Stimulated activated CD4-positive, alpha-beta T cell treated with anti-CD3 and anti-CD28 coated beads, Interleukin-15, amount 100 ng/mL, for 24 hours (primary cell): ENCODE data around the gene P2RY8.
A peak's percentile ranks its signal among the peaks of the same experiment; 100 is the strongest.
"Not testable (repeated sequence)": the region's sequence is repeated elsewhere in the genome, so short reads cannot be mapped to it uniquely, and the experiment has no call there.

Experiments
- DNase-seq: peaks from one replicate; pipeline ENCODE4 v3.0.0-alpha.2; 2020

The P2RY8 gene

DNA sequence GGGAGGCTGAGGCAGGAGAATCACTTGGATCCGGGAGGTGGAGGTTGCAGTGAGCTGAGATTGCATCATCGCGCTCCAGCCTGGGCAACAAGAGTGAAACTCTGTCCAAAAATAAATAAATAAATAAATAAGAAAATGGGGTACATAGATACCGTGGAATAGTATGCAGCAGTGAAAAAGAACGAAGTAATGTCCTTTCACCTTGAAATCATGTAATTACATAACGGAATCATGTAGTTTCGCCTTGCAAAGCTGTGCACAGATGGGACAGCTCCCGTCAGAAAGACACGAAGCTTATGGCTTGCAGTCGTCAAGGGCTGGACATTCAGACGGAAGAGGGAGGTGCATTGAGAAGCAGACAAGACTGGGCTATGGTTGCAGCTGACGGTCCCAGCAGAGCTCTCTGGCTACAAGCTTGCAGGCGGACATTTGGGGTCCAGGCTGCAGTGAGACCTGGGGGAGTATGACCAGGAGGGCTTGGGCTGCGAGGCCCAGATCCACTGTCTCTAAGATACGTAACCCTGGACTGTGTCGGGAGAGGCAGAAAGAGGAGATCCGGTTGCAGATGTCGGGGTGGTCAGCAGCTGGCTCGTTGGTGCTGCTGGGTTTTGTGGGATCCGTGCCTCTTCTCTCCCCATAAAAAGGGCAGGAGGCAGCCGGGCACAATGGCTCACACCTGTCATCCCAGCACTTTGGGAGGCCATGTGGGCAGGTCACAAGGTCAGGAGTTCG, 6.2 kb upstream of the P2RY8 start:
- DNase-seq: no peak

- not testable (repeated sequence) for DNase-seq
Observed at GRCh38 chrX:1539146-1539545, 2.2 kb upstream of the P2RY8 start.

DNA sequence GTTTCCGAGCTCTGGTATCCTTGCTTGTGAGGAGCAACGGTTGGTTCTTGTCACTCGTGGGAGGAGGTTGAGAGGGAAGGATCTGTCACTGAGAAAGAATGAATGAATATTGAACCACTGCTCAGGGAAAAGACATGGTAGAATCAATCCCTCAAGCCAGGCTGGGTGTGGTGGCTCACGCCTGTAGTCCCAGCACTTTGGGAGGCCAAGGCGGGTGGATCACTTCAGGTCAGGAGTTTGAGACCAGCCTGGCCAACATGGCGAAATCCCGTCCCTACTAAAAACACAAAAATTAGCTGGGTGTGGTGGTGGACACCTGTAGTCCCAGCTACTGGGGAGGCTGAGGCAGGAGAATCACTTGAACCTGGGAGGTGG, 718 bp upstream of the P2RY8 start:
- not testable (repeated sequence) for DNase-seq

DNA sequence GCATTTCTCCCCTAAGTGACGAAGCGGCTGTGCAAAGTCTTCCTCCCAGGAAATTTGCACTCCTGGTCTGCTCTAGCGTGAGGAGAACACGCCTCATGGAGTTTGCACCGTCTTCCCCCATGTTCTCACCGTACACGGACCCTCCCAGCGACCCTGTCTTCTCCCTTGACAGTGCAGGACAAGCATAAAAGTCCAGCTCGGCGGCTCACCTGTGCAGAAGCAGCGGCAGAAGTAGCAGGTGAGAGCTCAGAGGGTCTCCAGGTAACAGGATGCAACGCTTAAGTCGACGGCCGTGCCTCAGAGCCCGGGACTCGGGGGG, 314 bp downstream of the P2RY8 start:
- DNase-seq: no peak

DNA sequence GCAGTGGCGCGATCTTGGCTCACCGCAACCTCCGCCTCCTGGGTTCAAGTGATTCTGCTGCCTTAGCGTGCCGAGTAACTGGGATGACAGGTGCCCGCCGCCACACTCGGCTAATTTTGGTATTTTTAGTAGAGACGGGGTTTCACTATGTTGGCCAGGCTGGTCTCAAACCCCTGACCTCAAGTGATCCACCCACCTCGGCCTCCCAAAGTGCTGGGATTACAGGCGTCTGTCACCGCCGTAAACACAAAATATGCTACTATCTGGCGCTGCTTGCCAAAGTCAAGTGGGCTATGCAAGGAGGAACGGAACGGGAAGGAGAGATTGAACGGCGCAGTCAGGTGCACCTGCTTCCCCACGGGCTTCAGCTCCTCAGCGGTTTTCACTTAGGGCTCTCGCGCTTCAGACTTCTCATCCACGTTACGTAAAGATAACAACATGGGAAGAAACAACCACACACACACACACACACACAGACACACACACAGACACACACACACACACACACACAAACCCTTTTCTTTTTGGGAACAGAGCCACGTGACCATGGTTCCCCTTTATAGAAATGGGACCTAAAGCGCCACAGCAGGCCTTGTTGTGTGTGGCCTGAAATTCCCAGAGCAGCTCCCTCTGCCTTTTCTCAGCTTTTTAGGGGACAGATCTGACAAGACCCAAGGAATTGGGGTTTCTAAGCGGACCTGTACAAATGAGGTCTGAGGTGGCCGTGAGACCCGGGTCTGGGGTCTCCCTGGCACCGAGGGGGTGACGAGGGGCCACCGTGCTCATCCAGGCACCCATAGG, 1.5 kb downstream of the P2RY8 start:
- peak; percentile 62 for DNase-seq

- peak; percentile 70 for DNase-seq
Observed at GRCh38 chrX:1534301-1535168, 2.5 kb downstream of the P2RY8 start.

DNA sequence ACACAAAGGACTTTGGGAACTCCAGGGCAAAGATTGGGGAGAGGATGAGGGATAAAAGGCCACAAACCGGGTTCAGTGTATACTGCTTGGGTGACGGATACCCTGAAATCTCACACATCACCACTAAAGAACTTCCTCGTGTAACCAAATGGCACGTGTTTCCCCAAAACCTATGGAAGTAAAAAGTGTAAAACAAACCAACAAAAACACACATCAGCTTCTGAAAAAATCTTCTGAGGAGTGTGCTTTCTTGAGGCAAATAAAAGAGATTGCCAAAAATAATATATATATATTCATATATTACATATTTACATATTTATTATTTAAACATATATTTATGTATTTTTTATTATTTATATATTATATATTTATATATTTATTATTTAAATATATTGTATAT, 3.9 kb downstream of the P2RY8 start:
- no peak for DNase-seq

GRCh38 chrX:1531096-1531890, 5.7 kb downstream of the P2RY8 start:
- peak; percentile 69 for DNase-seq

DNA sequence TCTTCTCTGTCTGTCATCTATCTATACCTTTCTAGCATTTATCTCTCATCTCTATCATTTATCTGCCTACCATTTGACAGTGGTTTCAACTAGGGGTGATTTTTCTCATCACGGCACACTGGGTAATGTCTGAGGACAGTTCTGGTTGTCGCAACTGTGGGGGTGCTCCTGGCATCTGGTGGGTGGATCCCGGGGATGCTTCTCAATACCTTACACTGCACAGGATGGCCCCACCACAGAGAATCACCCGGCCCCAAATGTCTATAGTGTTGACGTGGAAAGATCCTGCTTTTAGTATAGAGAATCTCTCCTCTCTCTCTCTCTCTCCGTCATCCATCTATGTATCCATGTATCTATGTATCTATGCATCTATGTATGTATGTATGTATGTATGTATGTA, 7.2 kb downstream of the P2RY8 start:
- peak; percentile 34 for DNase-seq

DNA sequence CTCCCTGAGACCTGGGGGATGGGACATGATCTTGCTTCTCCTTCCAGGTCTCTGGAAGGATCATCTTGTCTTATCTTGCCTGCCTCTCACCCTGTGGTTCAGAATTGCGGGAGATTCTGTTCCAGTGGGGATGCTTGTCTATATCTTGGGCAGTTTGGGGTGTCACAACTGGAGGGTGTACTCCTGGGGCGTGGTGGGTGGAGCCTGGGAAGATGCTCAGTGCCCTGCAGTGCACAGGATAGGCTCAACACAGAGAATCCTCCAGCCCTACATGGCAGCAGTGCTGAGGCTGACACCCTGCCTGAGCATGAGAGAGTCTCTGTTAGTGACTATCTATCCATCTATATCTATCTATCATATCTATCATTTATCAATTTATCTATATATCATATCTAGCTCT, 7.7 kb downstream of the P2RY8 start:
- DNase-seq: no peak

DNA sequence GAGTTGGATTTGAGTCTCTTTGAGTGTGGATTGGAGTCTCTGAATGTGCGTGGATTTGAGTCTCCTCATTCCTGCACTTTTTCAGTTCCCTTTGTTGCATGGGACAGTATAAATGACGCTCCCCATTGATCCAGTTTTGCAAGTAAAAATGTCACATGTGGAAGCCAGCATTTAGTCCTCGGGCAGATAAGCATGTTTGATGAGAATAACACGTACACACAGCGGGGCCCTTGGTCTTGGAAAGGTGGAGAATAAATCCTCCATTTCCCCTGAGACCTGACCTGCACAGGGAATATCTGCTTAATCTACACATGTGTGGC, 8.1 kb downstream of the P2RY8 start:
- DNase-seq: no peak

- DNase-seq: peak; percentile 29
Observed at GRCh38 chrX:1528186-1528883, 8.7 kb downstream of the P2RY8 start.

GRCh38 chrX:1527457-1527856, 9.5 kb downstream of the P2RY8 start:
- DNase-seq: no peak

DNA sequence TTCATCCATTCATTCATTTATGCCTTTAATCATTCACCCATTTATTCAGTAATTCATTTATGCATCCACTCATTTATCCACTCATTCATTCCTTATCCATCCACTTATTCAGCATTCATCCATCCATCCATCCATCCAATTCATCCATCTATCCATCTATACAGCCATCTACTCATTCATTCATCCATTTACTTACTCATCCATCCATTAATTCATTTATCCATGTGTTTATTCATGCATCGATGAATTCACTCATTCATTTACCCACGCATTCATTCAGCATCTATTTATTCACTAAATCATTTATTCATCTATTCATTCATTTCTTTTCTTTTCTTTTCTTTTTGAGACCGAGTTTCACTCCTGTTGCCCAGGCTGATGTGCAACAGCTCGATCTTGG, 10.4 kb downstream of the P2RY8 start:
- DNase-seq: no peak

DNA sequence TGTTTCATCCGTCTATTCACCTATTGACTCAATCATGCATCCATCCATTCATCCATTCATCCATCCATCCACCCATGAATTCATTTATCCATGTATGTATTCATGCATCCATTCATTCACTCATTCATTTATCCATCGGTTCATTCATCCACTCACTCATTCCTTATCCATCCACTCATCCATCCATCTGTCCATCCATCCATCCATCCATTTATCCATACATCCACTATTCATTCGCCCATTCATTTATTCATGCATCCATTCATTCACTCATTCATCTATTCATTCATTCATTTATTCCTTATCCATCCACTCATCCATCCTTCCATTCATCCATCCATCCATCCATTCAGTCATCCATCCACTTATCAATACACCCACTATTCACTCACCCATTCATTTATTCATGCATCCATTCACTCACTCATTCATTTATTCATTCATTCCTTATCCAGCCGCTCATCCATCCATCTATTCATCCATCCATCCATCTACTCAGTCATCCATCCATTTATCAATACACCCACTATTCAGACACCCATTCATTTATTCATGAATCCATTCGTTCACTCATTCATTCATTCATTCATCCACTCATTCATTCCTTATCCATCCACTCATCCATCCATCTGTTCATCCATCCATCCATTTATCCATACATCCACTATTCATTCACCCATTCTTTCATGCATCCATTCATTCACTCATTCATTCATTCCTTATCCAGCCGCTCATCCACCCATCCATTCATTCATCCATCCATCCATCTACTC, 11.2 kb downstream of the P2RY8 start:
- no peak for DNase-seq

- DNase-seq: no peak
Observed at GRCh38 chrX:1524874-1525582, 12.0 kb downstream of the P2RY8 start.

- not testable (repeated sequence) for DNase-seq
Observed at GRCh38 chrX:1522905-1523304, 14.1 kb downstream of the P2RY8 start.

DNA sequence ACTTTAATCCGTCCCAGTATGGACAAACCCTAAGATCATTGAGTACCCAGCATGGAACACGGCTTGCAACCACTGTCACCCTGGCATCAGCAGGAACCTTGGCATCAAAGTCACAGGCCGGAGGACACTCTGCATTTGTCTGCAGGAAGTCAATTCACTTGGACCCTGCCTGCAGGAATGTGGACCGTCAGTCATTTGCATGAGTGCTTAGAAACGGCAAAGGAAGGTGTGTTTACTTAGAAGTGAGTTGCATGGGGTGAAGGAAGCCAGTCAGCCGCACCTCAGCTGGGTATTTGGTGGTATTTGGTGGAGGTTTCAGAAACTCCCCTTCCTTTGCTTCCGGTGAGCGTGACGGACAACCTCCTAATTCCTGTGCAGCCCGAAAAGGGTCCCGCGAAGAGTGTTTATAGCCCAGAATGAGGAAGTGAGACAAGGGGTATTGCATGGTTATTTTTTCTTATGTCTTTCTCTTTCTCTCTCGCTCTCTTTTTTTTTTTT, 15.5 kb downstream of the P2RY8 start:
- peak; percentile 65 for DNase-seq

DNA sequence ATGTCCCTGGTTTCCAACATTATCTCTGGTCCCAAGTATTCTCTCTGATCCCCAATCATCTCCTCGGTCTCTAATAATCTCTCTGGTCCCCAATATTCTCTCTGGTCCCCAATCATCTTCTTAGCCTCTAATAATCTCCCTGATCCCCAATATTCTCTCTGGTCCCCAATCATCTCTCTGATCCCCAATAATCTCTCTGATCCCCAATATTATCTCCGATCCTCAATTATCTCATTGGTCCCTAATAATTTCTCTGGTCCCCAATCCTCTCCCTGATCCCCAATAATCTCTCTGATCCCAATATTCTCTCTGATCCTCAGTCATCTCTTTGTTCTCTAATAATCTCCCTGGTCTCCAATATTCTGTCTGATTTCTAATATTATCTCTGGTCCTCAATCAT, 16.6 kb downstream of the P2RY8 start:
- DNase-seq: no peak

DNA sequence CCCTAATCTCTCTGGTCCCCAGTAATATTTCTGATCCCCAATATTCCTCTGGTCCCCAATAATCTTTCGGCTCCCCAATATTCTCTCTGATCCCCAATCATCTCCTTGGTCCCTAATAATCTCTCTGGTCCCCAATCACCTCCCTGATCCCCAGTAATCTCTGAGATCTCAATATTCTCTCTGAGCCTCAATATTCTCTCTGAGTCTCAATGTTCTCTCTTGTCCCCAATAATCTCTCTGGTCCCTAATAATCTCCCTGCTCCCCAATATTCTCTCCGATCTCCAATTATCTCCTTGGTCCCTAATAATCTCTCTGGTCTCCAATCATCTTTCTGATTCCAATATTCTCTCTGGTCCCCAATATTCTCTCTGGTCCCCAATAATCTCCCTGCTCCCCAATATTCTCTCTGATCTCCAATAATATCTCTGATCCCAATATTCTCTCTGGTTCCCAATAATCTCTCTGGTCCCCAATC, 17.9 kb downstream of the P2RY8 start:
- no peak for DNase-seq

GRCh38 chrX:1518512-1518911, 18.5 kb downstream of the P2RY8 start:
- DNase-seq: no peak
